ENCODE data around the gene GFOD1.
"Not testable (repeated sequence)": the region's sequence is repeated elsewhere in the genome, so short reads cannot be mapped to it uniquely, and the experiment has no call there.

GFOD1 gene

DNA sequence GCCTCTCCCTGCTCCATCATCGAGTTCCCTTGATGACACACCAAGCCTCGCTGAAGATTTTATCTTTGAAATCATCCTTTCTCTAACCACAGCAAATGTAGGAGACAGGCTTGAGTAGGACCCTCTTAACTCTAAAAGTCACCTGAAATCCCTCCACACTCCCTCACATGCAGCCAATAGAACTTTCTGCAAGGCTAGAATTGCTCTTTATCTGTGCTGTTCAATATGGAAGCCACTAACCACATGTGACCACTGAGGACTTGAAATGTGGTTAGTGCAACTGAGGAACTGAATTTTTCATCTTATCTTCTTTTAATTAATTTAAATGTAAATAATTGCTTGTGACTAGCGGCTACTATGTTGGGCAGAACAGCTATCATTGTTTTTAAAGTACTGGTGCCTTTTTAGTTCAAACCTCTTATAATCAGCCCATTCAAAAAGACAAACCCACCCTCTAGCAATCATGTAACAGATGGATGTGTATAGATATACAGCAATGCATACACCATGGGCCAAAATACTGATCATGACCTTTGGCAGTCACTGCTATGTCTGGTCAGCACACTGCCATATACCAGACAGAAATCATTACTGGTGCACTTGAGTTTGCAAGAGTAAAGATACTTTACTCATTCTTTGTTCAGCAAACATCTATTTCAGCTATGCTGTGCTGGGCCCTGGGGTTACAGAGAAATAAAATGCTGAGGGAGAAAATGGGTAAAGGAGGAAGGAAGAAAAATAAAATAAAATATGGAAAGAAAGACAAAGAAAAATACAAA lies 50.0 kb downstream of the GFOD1 start:
- Histone ChIP-seq H3K9ac (ENCODE audit: low read length) (no peak overlapping the region), H3K4me3 (ENCODE audit: low read depth, low read length) (no peak overlapping the region), H3K36me3 (ENCODE audit: control insufficient read depth, insufficient read depth, low read length) (no peaks in the 10 kb centered on the region), H3K27ac (ENCODE audit: low read depth, low read length) (no peak overlapping the region), H3K9me3 (ENCODE audit: control insufficient read depth, insufficient read depth, low read depth, low read length) (no peaks in the 10 kb centered on the region), H3K27me3 (ENCODE audit: control insufficient read depth, insufficient read depth, low read length) (no peaks in the 10 kb centered on the region), H3K4me1 (ENCODE audit: control insufficient read depth, insufficient read depth, low read length) (peaks cover 3% of the 10 kb centered on the region; the same call in 1 of the 2 replicates)

DNA sequence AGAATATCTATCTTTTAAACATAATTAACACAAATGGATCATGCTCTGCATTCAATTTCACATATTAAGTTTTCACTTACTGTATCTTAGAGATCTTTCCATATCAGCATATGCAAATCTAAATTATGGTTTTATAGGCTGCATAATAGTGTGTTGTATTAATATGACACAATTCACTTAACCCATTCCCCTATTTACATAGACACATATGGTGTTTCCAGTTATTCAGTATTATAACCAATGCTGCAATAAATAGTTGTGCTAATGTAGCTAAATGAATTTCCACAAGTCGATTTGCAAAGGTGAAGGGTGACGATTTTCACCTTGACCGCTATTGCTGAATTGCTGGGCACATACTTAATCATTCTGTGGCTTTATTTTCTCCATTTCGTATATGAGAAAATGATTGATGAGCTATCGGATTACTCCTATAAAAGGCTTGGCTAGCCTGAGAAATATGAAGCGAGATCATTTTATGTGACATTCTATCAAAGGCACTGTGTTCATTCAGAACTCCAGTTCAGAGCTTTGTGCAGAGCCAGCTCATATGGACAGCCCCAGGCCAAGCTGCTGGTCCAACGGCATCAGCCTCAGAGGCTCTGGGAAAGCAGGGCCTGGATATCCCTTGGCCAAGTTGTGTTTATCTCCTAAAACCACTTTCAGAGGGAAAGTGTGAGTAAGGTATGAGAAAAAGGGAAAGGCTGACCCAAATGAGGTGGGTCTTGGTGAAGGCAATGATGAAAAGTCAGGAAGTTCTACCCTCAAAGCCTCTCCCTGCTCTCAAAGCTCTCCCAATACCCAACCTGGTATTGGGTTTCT lies 50.8 kb downstream of the GFOD1 start:
- Histone ChIP-seq H3K27me3 (ENCODE audit: control insufficient read depth, insufficient read depth, low read length) (no peaks in the 10 kb centered on the region), H3K36me3 (ENCODE audit: control insufficient read depth, insufficient read depth, low read length) (no peaks in the 10 kb centered on the region), H3K4me3 (ENCODE audit: low read depth, low read length) (no peak overlapping the region), H3K4me1 (ENCODE audit: control insufficient read depth, insufficient read depth, low read length) (peaks cover 9% of the 10 kb centered on the region), H3K27ac (ENCODE audit: low read depth, low read length) (no peak overlapping the region), H3K9ac (ENCODE audit: low read length) (no peak overlapping the region), H3K9me3 (ENCODE audit: control insufficient read depth, insufficient read depth, low read depth, low read length) (no peaks in the 10 kb centered on the region)

DNA sequence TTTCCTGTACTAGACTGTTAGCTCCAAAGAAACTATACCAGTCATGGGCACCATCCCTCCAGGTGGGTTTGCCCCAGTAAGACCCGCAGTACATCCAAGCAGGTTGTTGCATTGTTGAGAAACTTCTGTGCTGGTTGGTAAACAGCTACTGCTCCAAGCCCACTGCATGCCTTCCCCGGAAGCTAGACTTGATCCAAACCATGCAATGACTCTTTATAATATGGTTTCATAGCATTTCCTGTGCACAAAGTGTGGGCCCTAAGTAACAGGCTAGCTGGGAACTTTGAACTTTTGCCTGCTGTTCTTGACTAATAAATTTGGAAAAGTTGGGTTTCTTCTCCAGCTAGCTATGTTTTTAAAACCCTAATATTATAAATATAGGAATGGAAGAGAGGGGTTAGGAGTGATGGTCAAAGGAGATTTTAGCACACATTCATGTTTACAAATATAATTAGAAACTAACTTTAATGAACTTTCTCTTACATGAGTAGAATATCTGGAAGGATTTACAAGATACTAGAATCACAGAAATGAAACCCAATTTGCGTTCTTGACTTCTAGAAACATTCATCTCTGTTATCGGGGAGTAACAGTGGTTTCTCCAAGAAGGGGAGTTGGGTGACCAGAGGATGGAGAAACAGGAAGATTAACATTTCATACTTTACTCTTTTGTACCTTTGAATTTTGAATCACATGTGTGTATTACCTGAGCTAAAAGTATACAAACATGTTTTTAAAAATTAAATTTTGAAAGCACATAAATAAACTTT lies 51.7 kb downstream of the GFOD1 start:
- H3K4me1 ChIP-seq (ENCODE audit: control insufficient read depth, insufficient read depth, low read length) = peaks cover 10% of the 10 kb centered on the region
- H3K36me3 ChIP-seq (ENCODE audit: control insufficient read depth, insufficient read depth, low read length) = no peaks in the 10 kb centered on the region
- no peak overlapping the region for H3K9ac ChIP-seq (ENCODE audit: low read length)
- no peak overlapping the region for H3K27ac ChIP-seq (ENCODE audit: low read depth, low read length)
- no peak overlapping the region for H3K4me3 ChIP-seq (ENCODE audit: low read depth, low read length)
- H3K9me3 ChIP-seq (ENCODE audit: control insufficient read depth, insufficient read depth, low read depth, low read length) = no peaks in the 10 kb centered on the region
- H3K27me3 ChIP-seq (ENCODE audit: control insufficient read depth, insufficient read depth, low read length) = no peaks in the 10 kb centered on the region

DNA sequence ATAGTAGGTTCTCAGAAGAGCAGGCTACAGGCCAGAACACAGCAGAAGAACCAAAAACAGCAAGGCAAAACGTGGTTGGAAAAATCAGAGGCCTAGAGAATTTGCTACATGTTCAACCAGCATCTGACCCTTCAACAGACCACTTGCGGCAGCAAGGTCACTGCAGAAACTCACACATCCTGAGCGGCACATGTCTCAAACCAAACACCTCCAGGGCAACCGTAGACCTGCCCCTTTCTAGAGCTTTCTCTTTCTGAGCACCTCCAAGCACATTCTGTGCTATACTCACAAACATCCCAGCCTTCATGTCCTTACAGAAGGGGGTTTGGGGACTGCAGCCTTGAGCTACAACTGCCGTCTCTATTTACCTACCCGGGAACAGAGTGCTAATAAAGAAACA lies 52.6 kb downstream of the GFOD1 start:
- peaks cover 10% of the 10 kb centered on the region for H3K4me1 ChIP-seq (ENCODE audit: control insufficient read depth, insufficient read depth, low read length)
- no peaks in the 10 kb centered on the region for H3K36me3 ChIP-seq (ENCODE audit: control insufficient read depth, insufficient read depth, low read length)
- H3K9me3 ChIP-seq (ENCODE audit: control insufficient read depth, insufficient read depth, low read depth, low read length) = no peaks in the 10 kb centered on the region
- H3K4me3 ChIP-seq (ENCODE audit: low read depth, low read length) = no peak overlapping the region
- no peak overlapping the region for H3K9ac ChIP-seq (ENCODE audit: low read length)
- no peak overlapping the region for H3K27ac ChIP-seq (ENCODE audit: low read depth, low read length)
- H3K27me3 ChIP-seq (ENCODE audit: control insufficient read depth, insufficient read depth, low read length) = no peaks in the 10 kb centered on the region

DNA sequence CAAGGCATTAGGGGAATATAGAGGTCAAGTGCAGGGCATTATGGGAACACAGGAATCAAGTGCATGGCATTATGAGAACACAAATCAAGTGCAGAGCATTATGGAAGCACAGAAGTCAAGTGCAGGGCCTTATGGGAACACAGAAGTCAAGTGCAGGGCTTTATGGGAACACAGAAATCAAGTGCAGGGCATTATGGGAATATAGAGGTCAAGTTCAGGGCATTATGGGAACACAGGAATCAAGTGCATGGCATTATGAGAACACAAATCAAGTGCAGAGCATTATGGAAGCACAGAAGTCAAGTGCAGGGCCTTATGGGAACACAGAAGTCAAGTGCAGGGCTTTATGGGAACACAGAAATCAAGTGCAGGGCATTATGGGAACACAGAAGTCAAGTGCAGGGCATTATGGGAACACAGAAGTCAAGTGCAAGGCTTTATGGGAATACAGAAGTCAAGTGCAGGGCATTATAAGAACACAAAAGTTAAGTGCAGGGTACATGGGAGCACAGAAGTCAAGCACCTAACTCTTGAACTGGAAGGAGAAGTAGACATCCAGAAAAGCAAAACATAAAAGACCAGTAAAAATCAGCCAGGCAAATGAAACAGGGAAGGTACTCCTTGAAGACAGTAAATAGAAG lies 53.1 kb downstream of the GFOD1 start:
- peaks cover 13% of the 10 kb centered on the region for H3K4me1 ChIP-seq (ENCODE audit: control insufficient read depth, insufficient read depth, low read length)
- H3K4me3 ChIP-seq (ENCODE audit: low read depth, low read length); H3K9me3 ChIP-seq (ENCODE audit: control insufficient read depth, insufficient read depth, low read depth, low read length); H3K36me3 ChIP-seq (ENCODE audit: control insufficient read depth, insufficient read depth, low read length); H3K9ac ChIP-seq (ENCODE audit: low read length); H3K27ac ChIP-seq (ENCODE audit: low read depth, low read length); H3K27me3 ChIP-seq (ENCODE audit: control insufficient read depth, insufficient read depth, low read length): not testable (repeated sequence)

DNA sequence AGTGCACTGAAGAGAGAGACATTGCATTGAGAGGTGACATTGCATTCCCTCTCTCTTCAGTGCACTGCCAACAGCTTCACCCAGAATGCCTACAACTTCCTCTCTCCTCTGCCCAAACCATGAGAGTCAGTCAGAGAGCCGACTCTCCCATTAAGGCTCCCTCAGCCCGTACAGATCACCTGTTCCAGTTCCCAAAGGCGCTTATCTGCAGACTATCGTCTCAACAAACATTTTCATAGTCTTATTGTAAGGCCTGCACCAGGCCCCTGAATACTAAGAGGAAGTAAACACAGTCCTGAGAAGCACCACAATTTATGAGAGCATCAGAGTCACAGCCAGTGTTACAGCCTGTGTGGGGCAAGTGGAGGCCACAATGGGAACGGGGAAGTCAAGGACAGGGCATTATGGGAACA lies 53.7 kb downstream of the GFOD1 start:
- Histone ChIP-seq H3K9me3 (ENCODE audit: control insufficient read depth, insufficient read depth, low read depth, low read length) (no peaks in the 10 kb centered on the region), H3K4me3 (ENCODE audit: low read depth, low read length) (no peak overlapping the region), H3K9ac (ENCODE audit: low read length) (no peak overlapping the region), H3K36me3 (ENCODE audit: control insufficient read depth, insufficient read depth, low read length) (no peaks in the 10 kb centered on the region), H3K4me1 (ENCODE audit: control insufficient read depth, insufficient read depth, low read length) (peaks cover 18% of the 10 kb centered on the region), H3K27me3 (ENCODE audit: control insufficient read depth, insufficient read depth, low read length) (no peaks in the 10 kb centered on the region), H3K27ac (ENCODE audit: low read depth, low read length) (no peak overlapping the region)

DNA sequence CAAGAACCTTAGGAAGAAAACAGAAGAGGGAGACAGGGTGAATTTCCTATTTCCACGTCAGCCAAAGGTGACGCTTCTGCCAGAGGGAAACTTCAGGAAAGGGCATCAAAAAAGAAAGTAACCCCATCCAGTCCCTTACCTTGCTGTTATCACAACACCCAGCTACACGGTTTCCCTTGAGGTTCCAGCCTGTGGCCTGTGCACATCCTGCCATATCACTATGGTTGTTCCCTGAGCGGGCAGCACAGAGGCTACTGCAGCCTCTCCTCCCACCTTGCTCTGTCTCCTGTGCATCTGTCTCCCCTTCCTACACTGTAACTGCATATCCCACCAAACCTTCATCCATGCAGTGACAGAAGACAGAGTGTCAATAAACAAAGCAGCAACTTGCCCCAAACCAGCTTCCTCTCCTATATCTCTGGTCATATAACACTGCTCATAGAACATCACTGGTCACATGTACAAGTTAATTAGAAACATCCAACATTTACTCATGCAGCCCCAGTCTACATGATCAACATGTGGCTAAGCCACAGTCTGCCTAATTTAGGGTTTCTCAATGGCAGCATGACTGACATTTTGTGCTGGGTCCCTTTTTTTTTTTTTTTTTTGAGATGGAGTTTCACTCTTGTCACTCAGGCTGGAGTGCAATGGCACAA lies 54.7 kb downstream of the GFOD1 start:
- Histone ChIP-seq H3K36me3 (ENCODE audit: control insufficient read depth, insufficient read depth, low read length) (no peaks in the 10 kb centered on the region), H3K4me1 (ENCODE audit: control insufficient read depth, insufficient read depth, low read length) (peaks cover 29% of the 10 kb centered on the region), H3K27me3 (ENCODE audit: control insufficient read depth, insufficient read depth, low read length) (no peaks in the 10 kb centered on the region), H3K4me3 (ENCODE audit: low read depth, low read length) (no peak overlapping the region), H3K9ac (ENCODE audit: low read length) (no peak overlapping the region), H3K9me3 (ENCODE audit: control insufficient read depth, insufficient read depth, low read depth, low read length) (no peaks in the 10 kb centered on the region), H3K27ac (ENCODE audit: low read depth, low read length) (no peak overlapping the region)

DNA sequence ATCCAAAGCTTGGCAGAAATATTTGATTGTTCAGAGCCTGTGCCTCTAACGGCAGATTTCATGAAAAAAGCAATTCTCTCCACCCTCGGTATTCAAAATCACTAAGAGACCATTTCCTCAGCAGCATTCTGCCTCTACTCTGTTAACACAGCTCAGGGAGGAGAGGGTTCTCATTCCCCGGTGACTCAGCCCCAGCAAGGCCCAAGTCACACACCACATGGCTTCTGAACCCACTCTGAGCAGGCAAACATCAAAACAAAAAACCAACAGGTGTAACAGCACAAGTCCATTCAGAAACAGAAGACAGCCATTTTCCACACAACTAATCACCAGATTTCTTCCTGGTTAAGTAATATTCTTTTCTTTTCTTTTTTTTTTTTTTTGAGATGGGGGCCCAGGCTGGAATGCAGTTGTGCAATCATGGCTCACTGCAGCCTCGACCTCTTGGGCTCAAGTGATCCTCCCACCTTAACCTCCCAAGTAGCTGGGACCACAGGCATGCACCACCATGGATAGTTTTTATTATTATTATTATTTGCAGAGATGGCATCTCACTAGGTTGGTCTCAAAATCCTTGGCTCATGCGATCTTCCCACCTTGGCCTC lies 55.4 kb downstream of the GFOD1 start:
- Histone ChIP-seq H3K9ac (ENCODE audit: low read length) (no peak overlapping the region), H3K4me1 (ENCODE audit: control insufficient read depth, insufficient read depth, low read length) (peaks cover 36% of the 10 kb centered on the region), H3K4me3 (ENCODE audit: low read depth, low read length) (no peak overlapping the region), H3K27ac (ENCODE audit: low read depth, low read length) (no peak overlapping the region), H3K27me3 (ENCODE audit: control insufficient read depth, insufficient read depth, low read length) (no peaks in the 10 kb centered on the region), H3K36me3 (ENCODE audit: control insufficient read depth, insufficient read depth, low read length) (no peaks in the 10 kb centered on the region), H3K9me3 (ENCODE audit: control insufficient read depth, insufficient read depth, low read depth, low read length) (no peaks in the 10 kb centered on the region)

DNA sequence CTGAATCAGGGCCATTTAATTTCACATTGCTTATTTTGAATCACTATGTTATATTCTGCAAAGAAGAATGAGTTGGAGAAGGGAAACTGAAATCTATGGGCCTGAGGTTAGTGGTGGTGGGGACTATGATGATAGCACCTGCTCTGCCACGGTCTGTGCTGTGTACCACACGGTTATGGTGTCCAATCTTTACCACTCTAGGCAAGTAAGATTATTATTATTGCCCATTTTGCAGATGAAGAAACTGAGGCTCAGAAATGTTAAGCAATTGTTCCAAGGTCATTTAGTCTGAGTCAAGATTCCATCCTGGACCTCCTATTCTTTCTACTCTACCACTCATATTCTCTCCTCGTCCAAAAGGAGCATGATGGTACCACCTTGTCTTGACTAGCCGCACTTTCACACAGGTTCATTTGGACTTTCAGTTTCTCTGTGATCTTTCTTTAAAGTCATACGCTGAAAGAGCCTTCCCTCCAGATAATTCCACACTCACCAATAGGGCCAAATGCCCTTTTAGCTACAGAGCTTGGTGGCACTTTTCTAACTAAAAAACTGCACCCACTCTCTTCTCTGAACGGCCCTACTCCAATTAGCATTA lies 56.2 kb downstream of the GFOD1 start:
- Histone ChIP-seq H3K27me3 (ENCODE audit: control insufficient read depth, insufficient read depth, low read length) (no peaks in the 10 kb centered on the region), H3K4me3 (ENCODE audit: low read depth, low read length) (no peak overlapping the region), H3K4me1 (ENCODE audit: control insufficient read depth, insufficient read depth, low read length) (peaks cover 44% of the 10 kb centered on the region), H3K27ac (ENCODE audit: low read depth, low read length) (no peak overlapping the region), H3K9me3 (ENCODE audit: control insufficient read depth, insufficient read depth, low read depth, low read length) (no peaks in the 10 kb centered on the region), H3K36me3 (ENCODE audit: control insufficient read depth, insufficient read depth, low read length) (no peaks in the 10 kb centered on the region), H3K9ac (ENCODE audit: low read length) (no peak overlapping the region)

DNA sequence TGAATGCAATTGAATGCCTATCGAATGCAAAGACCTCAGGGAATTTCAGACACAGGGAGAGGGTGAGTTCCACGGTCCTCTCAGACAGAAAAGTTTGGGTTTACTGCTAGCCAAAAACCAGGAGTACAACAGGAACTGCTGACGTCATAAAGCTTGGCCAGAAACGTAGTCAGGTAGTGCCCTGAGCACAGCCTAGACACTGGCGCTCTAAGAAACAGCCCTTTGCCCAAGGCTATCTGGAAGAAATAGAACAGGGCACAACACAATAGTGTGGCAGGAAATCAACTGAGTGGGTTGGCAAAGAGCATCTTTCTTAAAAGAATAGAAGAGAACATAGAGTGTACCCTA lies 58.0 kb downstream of the GFOD1 start:
- H3K4me1 ChIP-seq (ENCODE audit: control insufficient read depth, insufficient read depth, low read length) = peaks cover 48% of the 10 kb centered on the region

More for the DNA sequence above, 58.0 kb downstream of the GFOD1 start:
- Histone ChIP-seq H3K36me3 (ENCODE audit: control insufficient read depth, insufficient read depth, low read length) (no peaks in the 10 kb centered on the region), H3K9ac (ENCODE audit: low read length) (no peak overlapping the region), H3K4me3 (ENCODE audit: low read depth, low read length) (no peak overlapping the region), H3K27me3 (ENCODE audit: control insufficient read depth, insufficient read depth, low read length) (no peaks in the 10 kb centered on the region), H3K27ac (ENCODE audit: low read depth, low read length) (no peak overlapping the region), H3K9me3 (ENCODE audit: control insufficient read depth, insufficient read depth, low read depth, low read length) (no peaks in the 10 kb centered on the region)
